Endodermal cell (in vitro differentiated cells): ENCODE results near the gene ACAD10. TPM values are rescaled to one million over a fixed set of nuclear protein-coding genes. Genes with fewer than 3 reads are reported as not detected.

Experiments
- DNase-seq: peaks from one replicate; pipeline ENCODE4 v3.0.0-alpha.2; 2017
- H3K27ac ChIP-seq: 2 replicates; pipeline ENCODE4 v1.5.1; 2013; ENCODE audit warnings: mild to moderate bottlenecking, low read depth, low read length, moderate library complexity
- H3K27me3 ChIP-seq: 2 replicates; pipeline ENCODE4 v1.6.1; 2013; ENCODE audit warnings: mild to moderate bottlenecking, low read length, moderate library complexity; ENCODE audit not compliant: insufficient read depth, control insufficient read depth, poor library complexity, severe bottlenecking
- H3K36me3 ChIP-seq: 2 replicates; pipeline ENCODE4 v1.7.0; 2013; ENCODE audit warnings: mild to moderate bottlenecking, low read length, moderate library complexity; ENCODE audit not compliant: control insufficient read depth, insufficient read depth
- H3K4me1 ChIP-seq: one replicate; pipeline ENCODE4 v1.7.0; 2013; ENCODE audit warnings: low read length; ENCODE audit not compliant: control insufficient read depth, insufficient read depth
- H3K4me3 ChIP-seq: 2 replicates; pipeline ENCODE4 v1.5.1; 2013; ENCODE audit warnings: mild to moderate bottlenecking, low read length, moderate library complexity
- H3K9ac ChIP-seq: 2 replicates; pipeline ENCODE4 v1.6.1; 2013; ENCODE audit warnings: mild to moderate bottlenecking, low read length, moderate library complexity; ENCODE audit not compliant: poor library complexity, severe bottlenecking; ENCODE audit errors: extremely low read depth
- H3K9me3 ChIP-seq: 2 replicates; pipeline ENCODE4 v1.6.1; 2013; ENCODE audit warnings: mild to moderate bottlenecking, low read length, moderate library complexity; ENCODE audit not compliant: control insufficient read depth
- H3K27ac Mint-ChIP-seq: 2 replicates; pipeline ENCODE4 v1.8.0; 2020; ENCODE audit warnings: mixed read lengths
- H3K27me3 Mint-ChIP-seq: 2 replicates; pipeline ENCODE4 v1.8.0; 2021; ENCODE audit warnings: mild to moderate bottlenecking, mixed read lengths; ENCODE audit not compliant: insufficient read depth
- H3K36me3 Mint-ChIP-seq: 2 replicates; pipeline ENCODE4 v1.8.0; 2020; ENCODE audit warnings: low read depth, mixed read lengths
- H3K4me1 Mint-ChIP-seq: 2 replicates; pipeline ENCODE4 v1.8.0; 2020; ENCODE audit warnings: mixed read lengths
- H3K4me3 Mint-ChIP-seq: 2 replicates; pipeline ENCODE4 v1.8.0; 2020; ENCODE audit warnings: mild to moderate bottlenecking, moderate library complexity, mixed read lengths
- H3K9me3 Mint-ChIP-seq: 2 replicates; pipeline ENCODE4 v1.8.0; 2020; ENCODE audit warnings: mild to moderate bottlenecking, mixed read lengths
- WGBS, 2 experiments: methylation state at CpG; one replicate each; pipeline versions ENCODE4 v1.1.5 to v1.1.7; 2013; ENCODE audit warnings: missing lambda C conversion rate in 2 of 2, mixed read lengths in 1 of 2; ENCODE audit not compliant: insufficient coverage in 1 of 2, insufficient read length in 1 of 2; 5-methylcytosine and 5-hydroxymethylcytosine counted together
- total RNA-seq, 2 donors: library from RNA; stranded (reverse); fragmentation: NEBNext Ultra II Directional in 1 of 2; extraction: Animal tissue kit (Norgen Biotek cat#: 25700) in 1 of 2; gene quantifications; 2 replicates in 1 of 2; 3 replicates in 1 of 2; pipeline ENCODE4 v1.2.1, GENCODE V29; 2021
- TF ChIP-seq, protein P1 (sequence below): fragments of 200-600 bp; sonication (generic); conservative IDR thresholded peaks from 2 replicates; pipeline ENCODE4 v1.5.0; 2021; ENCODE audit warnings: antibody characterized with exemption, mild to moderate bottlenecking

The ACAD10 gene
- total RNA-seq, 2 donors from 2014 or later: 43.7 to 47.0 TPM

DNA sequence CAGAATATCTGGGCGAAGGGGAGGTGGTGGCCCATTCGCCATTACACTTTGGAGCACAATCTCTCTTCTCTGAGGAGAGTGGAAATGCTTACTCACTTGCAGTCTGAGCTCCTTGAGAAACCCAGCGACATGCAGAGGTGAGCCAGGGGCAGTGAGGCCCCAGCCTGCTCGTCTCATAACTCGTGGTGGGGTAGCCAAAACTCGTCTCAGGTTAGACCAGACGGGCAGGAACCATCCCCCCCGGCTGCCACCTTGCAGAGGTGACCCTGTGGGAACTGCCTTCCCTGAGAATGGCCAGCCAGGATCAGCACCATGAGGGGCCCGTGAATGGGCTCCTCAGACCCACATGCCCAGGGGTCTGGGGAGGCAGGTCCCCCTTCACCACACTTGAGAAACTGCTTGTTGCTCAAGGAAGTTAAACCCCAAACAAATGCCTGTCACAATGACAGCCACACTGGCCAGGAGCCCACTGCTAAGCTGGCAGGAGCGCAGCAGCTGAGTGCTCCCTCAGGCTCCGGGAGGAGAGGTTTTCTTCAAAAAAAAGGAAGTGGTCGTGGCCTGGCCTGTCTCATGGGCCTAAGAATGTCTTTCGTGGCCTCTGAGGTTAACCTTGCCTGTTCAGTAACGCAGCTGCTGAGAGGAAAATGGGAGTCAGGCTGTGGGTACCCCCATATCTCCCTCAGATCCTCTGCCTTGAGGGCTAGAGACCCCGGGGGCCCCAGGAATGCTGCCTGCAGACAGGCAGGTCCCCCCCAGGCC, 71.7 kb downstream of the ACAD10 start:
- H3K4me3 ChIP-seq: no peak overlapping the region
- peak overlapping the region; percentile 82 for H3K27ac Mint-ChIP-seq
- WGBS, 2 experiments: 89 to 92% methylated on average over 12 to 15 of the region's 15 CpGs

DNA sequence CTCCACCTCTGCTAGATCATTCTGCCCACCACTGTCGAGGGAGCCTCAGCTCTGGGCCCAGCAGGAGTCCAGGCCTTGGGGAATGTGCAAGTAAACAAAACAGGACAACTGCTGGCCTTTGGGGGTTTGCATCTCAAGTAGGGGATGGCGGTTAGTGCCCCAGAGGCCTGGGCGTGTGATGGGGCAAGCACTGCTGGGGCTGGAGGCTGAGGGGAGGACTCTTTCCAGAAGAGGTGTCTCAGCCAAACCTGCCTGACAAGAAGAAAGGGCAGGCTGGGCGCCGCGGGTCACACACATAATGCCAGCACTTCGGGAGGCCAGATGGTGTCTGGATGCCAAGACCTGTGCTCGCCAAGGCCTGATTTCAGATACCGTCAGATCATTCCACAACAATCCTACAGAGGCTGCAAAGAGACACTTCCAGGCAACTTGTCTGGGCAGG, 72.3 kb downstream of the ACAD10 start:
- Histone ChIP-seq H3K27me3 (no peaks in the 10 kb centered on the region), H3K4me1 (peaks cover 2% of the 10 kb centered on the region), H3K4me3 (no peak overlapping the region), H3K36me3 (no peaks in the 10 kb centered on the region), H3K9me3 (no peaks in the 10 kb centered on the region), H3K9ac (no peak overlapping the region), H3K27ac (peak overlapping the region; percentile 61)
- no peak overlapping the region for H3K4me3 Mint-ChIP-seq
- peak overlapping the region; percentile 82 for H3K27ac Mint-ChIP-seq
- WGBS, 2 experiments: 88 to 89% methylated on average over 9 of the region's 9 CpGs
- H3K27me3 Mint-ChIP-seq: no peaks in the 10 kb centered on the region
- H3K36me3 Mint-ChIP-seq: peaks cover 4% of the 10 kb centered on the region
- TF ChIP-seq, protein P1, sequence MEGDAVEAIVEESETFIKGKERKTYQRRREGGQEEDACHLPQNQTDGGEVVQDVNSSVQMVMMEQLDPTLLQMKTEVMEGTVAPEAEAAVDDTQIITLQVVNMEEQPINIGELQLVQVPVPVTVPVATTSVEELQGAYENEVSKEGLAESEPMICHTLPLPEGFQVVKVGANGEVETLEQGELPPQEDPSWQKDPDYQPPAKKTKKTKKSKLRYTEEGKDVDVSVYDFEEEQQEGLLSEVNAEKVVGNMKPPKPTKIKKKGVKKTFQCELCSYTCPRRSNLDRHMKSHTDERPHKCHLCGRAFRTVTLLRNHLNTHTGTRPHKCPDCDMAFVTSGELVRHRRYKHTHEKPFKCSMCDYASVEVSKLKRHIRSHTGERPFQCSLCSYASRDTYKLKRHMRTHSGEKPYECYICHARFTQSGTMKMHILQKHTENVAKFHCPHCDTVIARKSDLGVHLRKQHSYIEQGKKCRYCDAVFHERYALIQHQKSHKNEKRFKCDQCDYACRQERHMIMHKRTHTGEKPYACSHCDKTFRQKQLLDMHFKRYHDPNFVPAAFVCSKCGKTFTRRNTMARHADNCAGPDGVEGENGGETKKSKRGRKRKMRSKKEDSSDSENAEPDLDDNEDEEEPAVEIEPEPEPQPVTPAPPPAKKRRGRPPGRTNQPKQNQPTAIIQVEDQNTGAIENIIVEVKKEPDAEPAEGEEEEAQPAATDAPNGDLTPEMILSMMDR: no peak
- DNase-seq: peak; percentile 78
- peaks cover 16% of the 10 kb centered on the region for H3K4me1 Mint-ChIP-seq
- H3K9me3 Mint-ChIP-seq: no peaks in the 10 kb centered on the region

More for the DNA sequence above, 71.7 kb downstream of the ACAD10 start:
- H3K27ac ChIP-seq: peak overlapping the region; percentile 61
- H3K27me3 ChIP-seq: no peaks in the 10 kb centered on the region
- Mint-ChIP-seq H3K27me3 (no peaks in the 10 kb centered on the region), H3K4me1 (peaks cover 16% of the 10 kb centered on the region), H3K36me3 (peaks cover 4% of the 10 kb centered on the region), H3K9me3 (no peaks in the 10 kb centered on the region), H3K4me3 (no peak overlapping the region)
- H3K4me1 ChIP-seq: peaks cover 2% of the 10 kb centered on the region
- no peaks in the 10 kb centered on the region for H3K9me3 ChIP-seq
- no peaks in the 10 kb centered on the region for H3K36me3 ChIP-seq
- no peak overlapping the region for H3K9ac ChIP-seq
- TF ChIP-seq, protein P1: no peak
- peak; percentile 60 for DNase-seq

DNA sequence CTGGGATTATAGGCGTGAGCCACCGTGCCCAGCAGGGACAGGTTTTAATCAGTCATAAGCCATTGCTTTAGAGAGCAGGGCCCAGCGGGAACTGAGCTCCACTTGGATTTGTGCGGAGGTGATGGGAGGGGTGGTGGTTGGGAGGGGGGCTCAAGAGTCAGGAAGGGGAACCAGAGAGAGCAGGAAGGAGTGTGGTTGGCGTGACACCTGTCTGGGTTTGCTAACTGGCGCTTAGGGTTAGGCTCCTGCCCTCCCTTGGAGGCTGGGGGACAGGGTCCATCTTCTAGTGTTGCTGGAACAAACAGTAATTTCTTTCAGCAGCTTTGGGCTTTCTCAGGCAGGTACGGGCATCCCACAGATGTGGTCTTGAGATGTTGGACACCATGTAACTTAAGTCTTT, 73.4 kb downstream of the ACAD10 start:
- Histone ChIP-seq H3K36me3 (no peaks in the 10 kb centered on the region), H3K27me3 (no peaks in the 10 kb centered on the region), H3K4me1 (peaks cover 2% of the 10 kb centered on the region), H3K9ac (no peak overlapping the region), H3K9me3 (no peaks in the 10 kb centered on the region), H3K4me3 (no peak overlapping the region), H3K27ac (no peak overlapping the region)
- Mint-ChIP-seq H3K9me3 (no peaks in the 10 kb centered on the region), H3K4me3 (no peak overlapping the region), H3K4me1 (peaks cover 16% of the 10 kb centered on the region), H3K27me3 (peaks cover 1% of the 10 kb centered on the region), H3K27ac (peak overlapping the region; percentile 24), H3K36me3 (peaks cover 4% of the 10 kb centered on the region)
- 93 to 94% methylated on average over 3 to 7 of the region's 7 CpGs for WGBS, 2 experiments
- no peak for DNase-seq
- TF ChIP-seq, protein P1: no peak
